ENCODE data around the gene IGSF9. TPM values are rescaled to one million over a fixed set of nuclear protein-coding genes. Genes with fewer than 3 reads are reported as not detected.

The IGSF9 gene
- total and polyA plus RNA-seq, 2 of the 13 experiments (the other 11 are each of a cell fraction or from before 2014, with no cell fraction given) = 0.03 TPM; not detected in 1

GRCh38 chr1:159980076-159980475 lies 34.7 kb upstream of the IGSF9 start:
- no peak for DNase-seq (ENCODE audit: low spot score)
- CTCF ChIA-PET (ENCODE audit: low intra/inter-chr PET ratio, low total read pairs) = no interaction called here
- no peak for ATAC-seq
- TF ChIP-seq YEATS2 (CRISPR knock-in tag; IDR thresholded peaks at IDR 0.05; ENCODE audit: borderline replicate concordance) (no peak), HMG20A (CRISPR knock-in tag; IDR thresholded peaks at IDR 0.05; ENCODE audit: borderline replicate concordance) (no peak), ZNF451 (CRISPR knock-in tag; IDR thresholded peaks at IDR 0.05) (no peak), ZNF790 (CRISPR knock-in tag; IDR thresholded peaks at IDR 0.05; ENCODE audit: borderline replicate concordance) (no peak), PREB (CRISPR knock-in tag; IDR thresholded peaks at IDR 0.05) (no peak), SP1 (IDR thresholded peaks at IDR 0.05) (no peak), SP1 (CRISPR knock-in tag; IDR thresholded peaks at IDR 0.05) (no peak), FOXO4 (CRISPR knock-in tag; conservative IDR thresholded peaks at IDR 0.05) (no peak), CEBPZ (IDR thresholded peaks at IDR 0.05; ENCODE audit: low read length) (no peak), ZNF777 (CRISPR knock-in tag; IDR thresholded peaks at IDR 0.05) (no peak), PRDM15 (CRISPR knock-in tag; IDR thresholded peaks at IDR 0.05) (no peak), ZNF235 (CRISPR knock-in tag; IDR thresholded peaks at IDR 0.05; ENCODE audit: borderline replicate concordance) (no peak)
- no peaks in the 10 kb centered on the region for H3K79me2 ChIP-seq (ENCODE audit: insufficient read depth, low read length)
- peaks cover 1 to 14% of the 10 kb centered on the region in 2 experiments; a peak in 2 of 5 replicates for H3K27me3 ChIP-seq (ENCODE audit: control insufficient read depth in 1 of 2, insufficient read depth in 2 of 2, low read length in 2 of 2)
- no peak overlapping the region for H3K9ac ChIP-seq (ENCODE audit: insufficient read depth, low read depth, low read length)
- H3K4me3 ChIP-seq (replicated peaks in 1 of 3; ENCODE audit: insufficient read depth in 1 of 3, low read depth in 2 of 3, low read length in 3 of 3) = no peak overlapping the region
- POLR2A ChIA-PET = no interaction called here
- no peak for FAIRE-seq
- no peaks in the 10 kb centered on the region for H4K20me1 ChIP-seq (ENCODE audit: insufficient read depth, low read length)
- H3K9me3 ChIP-seq (ENCODE audit: low read length) = no peaks in the 10 kb centered on the region
- H2AFZ ChIP-seq (ENCODE audit: low read length) = no peak overlapping the region
- intact Hi-C loops (cut with micrococcal nuclease; ENCODE audit: unreplicated experiment) (no loop called here), in situ Hi-C loops (cut with HindIII; ENCODE audit: extremely low pct_ligation_motif_present, low pct_unique_long_range_greater_than_20kb) (no loop called here)
- no peaks in the 10 kb centered on the region for H3K36me3 ChIP-seq (replicated peaks in 1 of 2; ENCODE audit: control insufficient read depth in 1 of 2, insufficient read depth in 2 of 2, low read length in 2 of 2)
- H3K4me2 ChIP-seq (ENCODE audit: low read depth, low read length) = no peak overlapping the region
- no peaks in the 10 kb centered on the region for H3K4me1 ChIP-seq (ENCODE audit: insufficient read depth, low read length)
- H3K27ac ChIP-seq (ENCODE audit: extremely low read length, insufficient read depth, low read length) = no peak overlapping the region
- no TSS peak for BruUV-seq (replicated peaks)
- WGBS (ENCODE audit: low lambda C conversion rate) = 13% methylated on average over 6 of the region's 6 CpGs
